Astrocyte (in vitro differentiated cells and primary cell): ENCODE measurements around the gene CDH13. TPM values are rescaled to one million over a fixed set of nuclear protein-coding genes. Genes with fewer than 3 reads are reported as not detected.

ENCODE experiments used
- DNase-seq: peaks from one replicate; pipeline ENCODE4 v3.0.0-alpha.2; 2010; ENCODE audit warnings: low read depth
- FAIRE-seq: peaks from 2 replicates; lab custom pipeline; 2011; peaks lifted over from hg19 to GRCh38; lab: Jason Lieb, UNC
- H2AFZ ChIP-seq: 2 replicates; pipeline ENCODE4 v1.6.0; 2012; ENCODE audit warnings: low read depth, low read length, inconsistent platforms
- H3K27ac ChIP-seq: 2 replicates; pipeline ENCODE4 v1.5.1; 2011; ENCODE audit warnings: low read depth, low read length, inconsistent platforms
- H3K27me3 ChIP-seq: 2 replicates; pipeline ENCODE4 v1.6.0; 2011; ENCODE audit warnings: low read length, inconsistent platforms; ENCODE audit not compliant: insufficient read depth
- H3K36me3 ChIP-seq: 2 replicates; pipeline ENCODE4 v1.5.1; 2011; ENCODE audit warnings: low read length, inconsistent platforms; ENCODE audit not compliant: insufficient read depth
- H3K4me1 ChIP-seq: 2 replicates; pipeline ENCODE4 v1.5.1; 2011; ENCODE audit warnings: low read length, inconsistent platforms; ENCODE audit not compliant: insufficient read depth
- H3K4me2 ChIP-seq: 2 replicates; pipeline ENCODE4 v1.6.0; 2012; ENCODE audit warnings: low read length, inconsistent platforms
- H3K4me3 ChIP-seq: 2 replicates; pipeline ENCODE4 v1.5.1; 2011; ENCODE audit warnings: low read depth, mild to moderate bottlenecking, low read length, inconsistent platforms; ENCODE audit not compliant: insufficient read depth
- H3K79me2 ChIP-seq: 2 replicates; pipeline ENCODE4 v1.6.0; 2012; ENCODE audit warnings: mild to moderate bottlenecking, low read length, inconsistent platforms; ENCODE audit not compliant: insufficient read depth
- H3K9ac ChIP-seq: 2 replicates; pipeline ENCODE4 v1.6.0; 2012; ENCODE audit warnings: mild to moderate bottlenecking, low read length, inconsistent platforms
- H3K9me3 ChIP-seq: 2 replicates; pipeline ENCODE4 v1.5.1; 2012; ENCODE audit warnings: low read depth, mild to moderate bottlenecking, low read length, inconsistent platforms; ENCODE audit not compliant: insufficient read depth
- H4K20me1 ChIP-seq: 2 replicates; pipeline ENCODE4 v1.6.0; 2012; ENCODE audit warnings: low read length, inconsistent platforms; ENCODE audit not compliant: insufficient read depth
- H3K27ac Mint-ChIP-seq: one replicate; pipeline ENCODE4 v1.8.0; 2021; ENCODE audit warnings: mild to moderate bottlenecking, mixed read lengths; ENCODE audit not compliant: unreplicated experiment
- H3K27me3 Mint-ChIP-seq: one replicate; pipeline ENCODE4 v1.8.0; 2021; ENCODE audit warnings: low read depth, mixed read lengths; ENCODE audit not compliant: unreplicated experiment
- H3K36me3 Mint-ChIP-seq: one replicate; pipeline ENCODE4 v1.8.0; 2021; ENCODE audit warnings: low read depth, mixed read lengths; ENCODE audit not compliant: unreplicated experiment
- H3K4me1 Mint-ChIP-seq: one replicate; pipeline ENCODE4 v1.8.0; 2021; ENCODE audit warnings: low read depth, mixed read lengths; ENCODE audit not compliant: unreplicated experiment
- H3K4me3 Mint-ChIP-seq: one replicate; pipeline ENCODE4 v1.8.0; 2021; ENCODE audit warnings: mild to moderate bottlenecking, moderate library complexity, mixed read lengths; ENCODE audit not compliant: unreplicated experiment
- H3K9me3 Mint-ChIP-seq: one replicate; pipeline ENCODE4 v1.8.0; 2021; ENCODE audit warnings: mild to moderate bottlenecking, mixed read lengths; ENCODE audit not compliant: unreplicated experiment
- CTCF ChIP-seq: IDR thresholded peaks from 2 replicates; pipeline ENCODE4 v1.5.1; 2011; ENCODE audit warnings: low read depth, mild to moderate bottlenecking, inconsistent platforms, low read length, moderate library complexity; ENCODE audit not compliant: insufficient read depth
- EZH2 ChIP-seq: IDR thresholded peaks from 2 replicates; pipeline ENCODE4 v1.6.1; 2012; ENCODE audit warnings: mild to moderate bottlenecking, low read length, inconsistent platforms; ENCODE audit not compliant: insufficient read depth
- total RNA-seq: library from RNA; stranded (reverse); gene quantifications from 2 replicates; pipeline ENCODE4 v1.2.1, GENCODE V29; 2021

Gene CDH13
- total RNA-seq, 1 donor from 2014 or later, result 41.7 TPM

GRCh38 chr16:83455716-83456115, 828.9 kb downstream of the CDH13 start:
- H3K9me3 ChIP-seq, result no peaks in the 10 kb centered on the region
- no peak overlapping the region for H3K27ac Mint-ChIP-seq
- H3K27ac ChIP-seq, result no peak overlapping the region
- H3K36me3 ChIP-seq, result no peaks in the 10 kb centered on the region
- H3K4me1 Mint-ChIP-seq, result peaks cover 6% of the 10 kb centered on the region
- peaks cover 18% of the 10 kb centered on the region for H3K27me3 Mint-ChIP-seq
- H3K36me3 Mint-ChIP-seq, result no peaks in the 10 kb centered on the region
- H3K4me2 ChIP-seq, result no peak overlapping the region
- no peak overlapping the region for H3K9ac ChIP-seq
- H3K27me3 ChIP-seq, result no peaks in the 10 kb centered on the region
- TF ChIP-seq EZH2 (no peak), CTCF (no peak)
- DNase-seq (no peak), FAIRE-seq (no peak)
- H3K4me3 ChIP-seq, result no peak overlapping the region
- H2AFZ ChIP-seq, result no peak overlapping the region
- H3K79me2 ChIP-seq, result no peaks in the 10 kb centered on the region
- H3K4me3 Mint-ChIP-seq, result no peak overlapping the region
- H4K20me1 ChIP-seq, result no peaks in the 10 kb centered on the region
- H3K4me1 ChIP-seq, result no peaks in the 10 kb centered on the region
- H3K9me3 Mint-ChIP-seq, result no peaks in the 10 kb centered on the region

- H3K27me3 Mint-ChIP-seq, result peaks cover 16% of the 10 kb centered on the region
- H3K27me3 ChIP-seq, result no peaks in the 10 kb centered on the region
Observed at GRCh38 chr16:83456934-83457333, 830.2 kb downstream of the CDH13 start.

More at GRCh38 chr16:83456934-83457333, 830.2 kb downstream of the CDH13 start:
- Mint-ChIP-seq H3K9me3 (no peaks in the 10 kb centered on the region), H3K4me3 (no peak overlapping the region), H3K27ac (no peak overlapping the region), H3K36me3 (no peaks in the 10 kb centered on the region), H3K4me1 (peaks cover 6% of the 10 kb centered on the region)
- no peak for DNase-seq
- Histone ChIP-seq H3K27ac (no peak overlapping the region), H3K4me3 (no peak overlapping the region), H3K36me3 (no peaks in the 10 kb centered on the region), H3K9ac (no peak overlapping the region), H3K4me1 (no peaks in the 10 kb centered on the region), H3K9me3 (no peaks in the 10 kb centered on the region), H3K4me2 (no peak overlapping the region), H4K20me1 (no peaks in the 10 kb centered on the region), H2AFZ (no peak overlapping the region), H3K79me2 (no peaks in the 10 kb centered on the region)
- no peak for FAIRE-seq
- no peak for TF ChIP-seq EZH2
- TF ChIP-seq CTCF, result no peak
